Measurements from ENCODE around the gene SLC4A1AP.

The SLC4A1AP gene

GRCh38 chr2:27702302-27702701 is 38.6 kb downstream of the SLC4A1AP start:
- Histone ChIP-seq H3K4me3 (replicated peaks; ENCODE audit: insufficient read depth, low read length) (no peak overlapping the region), H3K27me3 (ENCODE audit: insufficient read depth, poor library complexity, severe bottlenecking) (no peaks in the 10 kb centered on the region), H3K27ac (replicated peaks) (no peak overlapping the region)
- TF ChIP-seq GABPA (IDR thresholded peaks at IDR 0.05; ENCODE audit: low read depth) (no peak), SPI1 (IDR thresholded peaks at IDR 0.05; ENCODE audit: borderline replicate concordance, low read depth) (no peak), POLR2AphosphoS5 (IDR thresholded peaks at IDR 0.05; ENCODE audit: low read depth) (no peak)
- TF ChIP-seq, protein P1, sequence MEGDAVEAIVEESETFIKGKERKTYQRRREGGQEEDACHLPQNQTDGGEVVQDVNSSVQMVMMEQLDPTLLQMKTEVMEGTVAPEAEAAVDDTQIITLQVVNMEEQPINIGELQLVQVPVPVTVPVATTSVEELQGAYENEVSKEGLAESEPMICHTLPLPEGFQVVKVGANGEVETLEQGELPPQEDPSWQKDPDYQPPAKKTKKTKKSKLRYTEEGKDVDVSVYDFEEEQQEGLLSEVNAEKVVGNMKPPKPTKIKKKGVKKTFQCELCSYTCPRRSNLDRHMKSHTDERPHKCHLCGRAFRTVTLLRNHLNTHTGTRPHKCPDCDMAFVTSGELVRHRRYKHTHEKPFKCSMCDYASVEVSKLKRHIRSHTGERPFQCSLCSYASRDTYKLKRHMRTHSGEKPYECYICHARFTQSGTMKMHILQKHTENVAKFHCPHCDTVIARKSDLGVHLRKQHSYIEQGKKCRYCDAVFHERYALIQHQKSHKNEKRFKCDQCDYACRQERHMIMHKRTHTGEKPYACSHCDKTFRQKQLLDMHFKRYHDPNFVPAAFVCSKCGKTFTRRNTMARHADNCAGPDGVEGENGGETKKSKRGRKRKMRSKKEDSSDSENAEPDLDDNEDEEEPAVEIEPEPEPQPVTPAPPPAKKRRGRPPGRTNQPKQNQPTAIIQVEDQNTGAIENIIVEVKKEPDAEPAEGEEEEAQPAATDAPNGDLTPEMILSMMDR (IDR thresholded peaks at IDR 0.05; ENCODE audit: insufficient read depth, low read length) = no peak
- no peak for DNase-seq (ENCODE audit: low read depth in 1 of 2, low spot score in 1 of 2)

- H3K27me3 ChIP-seq (ENCODE audit: insufficient read depth, poor library complexity, severe bottlenecking) = no peaks in the 10 kb centered on the region
- TF ChIP-seq, protein P1 (IDR thresholded peaks at IDR 0.05; ENCODE audit: insufficient read depth, low read length) = peak; percentile 84
- TF ChIP-seq GABPA (IDR thresholded peaks at IDR 0.05; ENCODE audit: low read depth) (no peak), POLR2AphosphoS5 (IDR thresholded peaks at IDR 0.05; ENCODE audit: low read depth) (no peak)
- DNase-seq (ENCODE audit: low read depth in 1 of 2, low spot score in 1 of 2) = peak; percentile 62 to 90
- no peak overlapping the region for H3K27ac ChIP-seq (replicated peaks)
- no peak overlapping the region for H3K4me3 ChIP-seq (replicated peaks; ENCODE audit: insufficient read depth, low read length)
Observed at GRCh38 chr2:27703638-27704341, 40.1 kb downstream of the SLC4A1AP start.

- no peak for DNase-seq (ENCODE audit: low read depth in 1 of 2, low spot score in 1 of 2)
- no peak overlapping the region for H3K27ac ChIP-seq (replicated peaks)
- TF ChIP-seq SPI1 (IDR thresholded peaks at IDR 0.05; ENCODE audit: borderline replicate concordance, low read depth) = no peak
- no peak for TF ChIP-seq GABPA (IDR thresholded peaks at IDR 0.05; ENCODE audit: low read depth)
- no peak for TF ChIP-seq POLR2AphosphoS5 (IDR thresholded peaks at IDR 0.05; ENCODE audit: low read depth)
- no peak for TF ChIP-seq REST (IDR thresholded peaks at IDR 0.05; ENCODE audit: insufficient replicate concordance, low read depth)
- TF ChIP-seq, protein P1 (IDR thresholded peaks at IDR 0.05; ENCODE audit: insufficient read depth, low read length) = no peak
- no peak overlapping the region for H3K4me3 ChIP-seq (replicated peaks; ENCODE audit: insufficient read depth, low read length)
- H3K27me3 ChIP-seq (ENCODE audit: insufficient read depth, poor library complexity, severe bottlenecking) = no peaks in the 10 kb centered on the region
Observed at GRCh38 chr2:27704342-27704876, 40.7 kb downstream of the SLC4A1AP start.

DNA sequence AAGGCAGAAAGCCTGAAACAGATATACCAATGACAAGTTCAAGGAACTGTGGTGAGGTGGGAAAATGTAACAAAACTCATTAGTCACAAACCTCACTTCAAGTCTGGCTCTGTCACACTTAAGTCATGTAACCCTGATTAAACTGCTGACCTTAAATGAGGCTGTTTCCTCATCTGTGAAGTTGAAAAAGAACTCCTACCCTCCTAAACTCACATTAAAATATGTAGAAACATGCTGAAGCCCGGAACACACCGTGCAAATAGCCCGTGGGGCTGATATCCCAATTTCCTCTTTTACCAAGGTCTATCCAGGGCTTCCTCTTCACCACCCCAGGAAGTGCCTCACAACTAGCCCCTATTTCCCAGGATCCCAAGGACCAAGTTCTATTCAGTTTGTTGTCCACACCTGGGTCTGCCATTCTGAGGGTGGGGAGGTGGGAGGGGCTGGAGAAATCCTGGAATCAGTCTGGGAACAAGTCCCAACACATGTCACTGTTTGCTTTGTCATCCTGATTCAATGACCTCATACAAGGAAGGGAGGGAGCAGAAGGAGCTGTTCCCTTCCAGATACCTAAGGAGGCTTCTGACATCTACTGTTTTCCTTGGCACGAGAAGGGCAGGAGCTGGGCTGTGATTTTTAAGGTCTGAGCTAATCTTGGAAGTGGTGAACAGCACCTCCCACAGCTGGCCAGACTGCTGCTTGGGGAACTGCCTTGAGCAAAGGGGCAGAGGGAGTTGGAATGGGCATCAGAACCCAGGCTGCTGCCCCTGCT is 42.3 kb downstream of the SLC4A1AP start:
- peak in 1 of 2 experiments; percentile 32 for DNase-seq (ENCODE audit: low read depth in 1 of 2, low spot score in 1 of 2)

More for the DNA sequence above, 42.3 kb downstream of the SLC4A1AP start:
- H3K4me3 ChIP-seq (replicated peaks; ENCODE audit: insufficient read depth, low read length) = no peak overlapping the region
- no peaks in the 10 kb centered on the region for H3K27me3 ChIP-seq (ENCODE audit: insufficient read depth, poor library complexity, severe bottlenecking)
- no peak overlapping the region for H3K27ac ChIP-seq (replicated peaks)
- TF ChIP-seq REST (IDR thresholded peaks at IDR 0.05; ENCODE audit: insufficient replicate concordance, low read depth) (no peak), SPI1 (IDR thresholded peaks at IDR 0.05; ENCODE audit: borderline replicate concordance, low read depth) (peak; percentile 49; the same call in 1 of the 2 replicates)
